Natural killer cell treated with Interleukin-12 subunit alpha and Interleukin-12 subunit beta and Interleukin-15 and Interleukin-18, amount 100 ng/mL, for 72 hours (primary cell): Measurements from ENCODE around the gene SPATS2. TPM values are rescaled to one million over a fixed set of nuclear protein-coding genes. Genes with fewer than 3 reads are reported as not detected.
"Not testable (repeated sequence)": the region's sequence is repeated elsewhere in the genome, so short reads cannot be mapped to it uniquely, and the experiment has no call there.

ENCODE experiments used
- ATAC-seq, 2 donors: fragments of 150-1000 bp; cut with Tn5 transposase in 1 of 2; sonication (Bioruptor Pico), chemical (Tn5 transposase) in 1 of 2; 2 replicates each; pipeline ENCODE4 v1.10.0; 2021
- DNase-seq: peaks from one replicate; pipeline ENCODE4 v3.0.0; 2022; ENCODE audit warnings: low spot score
- H3K27ac Mint-ChIP-seq, 2 donors: 1 replicate in 1 of 2; 2 replicates in 1 of 2; pipeline ENCODE4 v1.8.0; 2022; ENCODE audit warnings: mixed read lengths in 2 of 2, mild to moderate bottlenecking in 1 of 2, moderate library complexity in 1 of 2
- H3K27me3 Mint-ChIP-seq, 2 donors: 1 replicate in 1 of 2; 2 replicates in 1 of 2; pipeline ENCODE4 v1.8.0; 2022; ENCODE audit warnings: mixed read lengths in 2 of 2
- H3K36me3 Mint-ChIP-seq: one replicate; pipeline ENCODE4 v1.8.0; 2022; ENCODE audit warnings: mixed read lengths
- H3K4me1 Mint-ChIP-seq, 2 donors: 1 replicate in 1 of 2; 2 replicates in 1 of 2; pipeline ENCODE4 v1.8.0; 2022; ENCODE audit warnings: low read depth in 2 of 2, mixed read lengths in 2 of 2, mild to moderate bottlenecking in 1 of 2
- H3K4me3 Mint-ChIP-seq: one replicate; pipeline ENCODE4 v1.8.0; 2022; ENCODE audit warnings: mixed read lengths
- H3K9me3 Mint-ChIP-seq: 2 replicates; pipeline ENCODE4 v1.8.0; 2022; ENCODE audit warnings: mixed read lengths
- total RNA-seq, 2 donors: library from RNA; stranded (reverse); gene quantifications; one replicate each; pipeline ENCODE4 v1.2.3, GENCODE V29; 2022

The SPATS2 gene
- total RNA-seq, 2 donors from 2014 or later = 13.7 to 21.1 TPM

GRCh38 chr12:49493900-49494299 lies 126.6 kb downstream of the SPATS2 start:
- Mint-ChIP-seq H3K27ac (no peak overlapping the region), H3K27me3 (no peaks in the 10 kb centered on the region), H3K4me3 (no peak overlapping the region), H3K9me3 (no peaks in the 10 kb centered on the region), H3K36me3 (peaks cover 4% of the 10 kb centered on the region), H3K4me1 (no peaks in the 10 kb centered on the region)
- DNase-seq (no peak), ATAC-seq (no peak)

- Mint-ChIP-seq H3K27me3 (no peaks in the 10 kb centered on the region), H3K4me3 (no peak overlapping the region), H3K4me1 (no peaks in the 10 kb centered on the region), H3K9me3 (no peaks in the 10 kb centered on the region), H3K36me3 (peaks cover 8% of the 10 kb centered on the region), H3K27ac (no peak overlapping the region)
- DNase-seq (no peak), ATAC-seq (no peak)
These were observed 129.4 kb downstream of the SPATS2 start for GRCh38 chr12:49496417-49497360.

- no peaks in the 10 kb centered on the region for H3K4me1 Mint-ChIP-seq
- DNase-seq (no peak), ATAC-seq (no peak)
- peaks cover 4% of the 10 kb centered on the region for H3K36me3 Mint-ChIP-seq
- no peak overlapping the region for H3K4me3 Mint-ChIP-seq
- H3K9me3 Mint-ChIP-seq = no peaks in the 10 kb centered on the region
- H3K27ac Mint-ChIP-seq = no peak overlapping the region
- no peaks in the 10 kb centered on the region for H3K27me3 Mint-ChIP-seq
These were observed 134.6 kb downstream of the SPATS2 start for GRCh38 chr12:49501895-49502294.

GRCh38 chr12:49502590-49502989 lies 135.3 kb downstream of the SPATS2 start:
- Mint-ChIP-seq H3K4me3 (no peak overlapping the region), H3K27me3 (no peaks in the 10 kb centered on the region), H3K4me1 (no peaks in the 10 kb centered on the region), H3K36me3 (peaks cover 4% of the 10 kb centered on the region), H3K27ac (no peak overlapping the region), H3K9me3 (no peaks in the 10 kb centered on the region)
- DNase-seq (no peak), ATAC-seq (no peak)

GRCh38 chr12:49503674-49504180 lies 136.5 kb downstream of the SPATS2 start:
- no peaks in the 10 kb centered on the region for H3K9me3 Mint-ChIP-seq
- ATAC-seq (no peak), DNase-seq (no peak)
- H3K27ac Mint-ChIP-seq = no peak overlapping the region
- no peaks in the 10 kb centered on the region for H3K27me3 Mint-ChIP-seq
- peaks cover 4% of the 10 kb centered on the region for H3K36me3 Mint-ChIP-seq
- H3K4me3 Mint-ChIP-seq = no peak overlapping the region
- H3K4me1 Mint-ChIP-seq = no peaks in the 10 kb centered on the region

- no peak for ATAC-seq
- no peak for DNase-seq
- Mint-ChIP-seq H3K27me3 (no peaks in the 10 kb centered on the region), H3K36me3 (no peaks in the 10 kb centered on the region), H3K9me3 (no peaks in the 10 kb centered on the region), H3K4me1 (no peaks in the 10 kb centered on the region), H3K4me3 (no peak overlapping the region), H3K27ac (no peak overlapping the region)
These were observed 138.4 kb downstream of the SPATS2 start for GRCh38 chr12:49505672-49506071.

GRCh38 chr12:49507139-49507538 lies 139.9 kb downstream of the SPATS2 start:
- no peaks in the 10 kb centered on the region for H3K36me3 Mint-ChIP-seq
- no peak overlapping the region for H3K4me3 Mint-ChIP-seq
- no peak overlapping the region for H3K27ac Mint-ChIP-seq
- DNase-seq = no peak
- no peaks in the 10 kb centered on the region for H3K4me1 Mint-ChIP-seq
- H3K9me3 Mint-ChIP-seq = no peaks in the 10 kb centered on the region
- H3K27me3 Mint-ChIP-seq = no peaks in the 10 kb centered on the region
- no peak for ATAC-seq

- not testable (repeated sequence) for H3K4me1 Mint-ChIP-seq, H3K9me3 Mint-ChIP-seq, H3K27me3 Mint-ChIP-seq, ATAC-seq, H3K36me3 Mint-ChIP-seq, H3K4me3 Mint-ChIP-seq, DNase-seq, H3K27ac Mint-ChIP-seq
These were observed 142.4 kb downstream of the SPATS2 start for GRCh38 chr12:49509681-49510080.

GRCh38 chr12:49511410-49511809 lies 144.1 kb downstream of the SPATS2 start:
- Mint-ChIP-seq H3K4me3 (no peak overlapping the region), H3K27ac (no peak overlapping the region), H3K4me1 (no peaks in the 10 kb centered on the region), H3K36me3 (no peaks in the 10 kb centered on the region), H3K9me3 (no peaks in the 10 kb centered on the region), H3K27me3 (no peaks in the 10 kb centered on the region)
- ATAC-seq = no peak
- no peak for DNase-seq

GRCh38 chr12:49512546-49512945 lies 145.3 kb downstream of the SPATS2 start:
- H3K27me3 Mint-ChIP-seq = no peaks in the 10 kb centered on the region
- no peak for DNase-seq
- H3K4me3 Mint-ChIP-seq = no peak overlapping the region
- no peak overlapping the region for H3K27ac Mint-ChIP-seq
- ATAC-seq = no peak
- no peaks in the 10 kb centered on the region for H3K4me1 Mint-ChIP-seq
- no peaks in the 10 kb centered on the region for H3K36me3 Mint-ChIP-seq
- H3K9me3 Mint-ChIP-seq = no peaks in the 10 kb centered on the region

- Mint-ChIP-seq H3K4me3 (no peak overlapping the region), H3K27ac (no peak overlapping the region), H3K27me3 (no peaks in the 10 kb centered on the region), H3K9me3 (no peaks in the 10 kb centered on the region), H3K36me3 (no peaks in the 10 kb centered on the region), H3K4me1 (no peaks in the 10 kb centered on the region)
- no peak for DNase-seq
- no peak for ATAC-seq
These were observed 148.0 kb downstream of the SPATS2 start for GRCh38 chr12:49515266-49515665.

- Mint-ChIP-seq H3K27ac (no peak overlapping the region), H3K27me3 (no peaks in the 10 kb centered on the region), H3K9me3 (no peaks in the 10 kb centered on the region), H3K4me1 (no peaks in the 10 kb centered on the region), H3K36me3 (no peaks in the 10 kb centered on the region), H3K4me3 (no peak overlapping the region)
- no peak for DNase-seq
- no peak for ATAC-seq
These were observed 151.8 kb downstream of the SPATS2 start for GRCh38 chr12:49518914-49519573.

GRCh38 chr12:49519574-49519936 lies 152.3 kb downstream of the SPATS2 start:
- no peak overlapping the region for H3K4me3 Mint-ChIP-seq
- DNase-seq (no peak), ATAC-seq (no peak)
- H3K4me1 Mint-ChIP-seq = no peaks in the 10 kb centered on the region
- no peaks in the 10 kb centered on the region for H3K27me3 Mint-ChIP-seq
- H3K27ac Mint-ChIP-seq = no peak overlapping the region
- no peaks in the 10 kb centered on the region for H3K9me3 Mint-ChIP-seq
- no peaks in the 10 kb centered on the region for H3K36me3 Mint-ChIP-seq

GRCh38 chr12:49521389-49521788 lies 154.1 kb downstream of the SPATS2 start:
- H3K27ac Mint-ChIP-seq = no peak overlapping the region
- ATAC-seq = no peak

More at GRCh38 chr12:49521389-49521788, 154.1 kb downstream of the SPATS2 start:
- Mint-ChIP-seq H3K4me1 (no peaks in the 10 kb centered on the region), H3K9me3 (no peaks in the 10 kb centered on the region), H3K4me3 (no peak overlapping the region), H3K36me3 (peaks cover 12% of the 10 kb centered on the region), H3K27me3 (no peaks in the 10 kb centered on the region)
- no peak for DNase-seq
